Neural cell (in vitro differentiated cells): ENCODE measurements around the gene ZSWIM5. TPM values are rescaled to one million over a fixed set of nuclear protein-coding genes. Genes with fewer than 3 reads are reported as not detected.
"Not testable (repeated sequence)": the region's sequence is repeated elsewhere in the genome, so short reads cannot be mapped to it uniquely, and the experiment has no call there.

Experiments
- H2AFZ ChIP-seq: fragments of 200-600, 300-800 bp; sonication (generic), shearing (Covaris generic); 2 replicates; pipeline ENCODE4 v1.6.0; 2014; ENCODE audit warnings: low read depth, mild to moderate bottlenecking, antibody characterized with exemption, low read length, moderate library complexity
- H3F3A ChIP-seq: fragments of 200-600 bp; shearing (Covaris generic); 2 replicates; pipeline ENCODE4 v1.6.1; 2016; ENCODE audit warnings: mild to moderate bottlenecking, moderate library complexity, mixed read lengths, antibody characterized with exemption, low read length; ENCODE audit not compliant: insufficient read depth, poor library complexity, severe bottlenecking
- H3K27ac ChIP-seq: fragments of 200-600, 300-800 bp; sonication (generic), shearing (Covaris generic); 2 replicates; pipeline ENCODE4 v1.5.1; 2014; ENCODE audit warnings: mild to moderate bottlenecking, low read length, moderate library complexity
- H3K27me3 ChIP-seq: fragments of 300-800, 200-600 bp; sonication (generic), shearing (Covaris generic); 2 replicates; pipeline ENCODE4 v1.6.0; 2014; ENCODE audit warnings: mild to moderate bottlenecking, low read depth, low read length, moderate library complexity; ENCODE audit not compliant: insufficient read depth
- H3K36me3 ChIP-seq: fragments of 300-800, 200-600 bp; sonication (generic), shearing (Covaris generic); 2 replicates; pipeline ENCODE4 v1.5.1; 2014; ENCODE audit warnings: mild to moderate bottlenecking, antibody characterized with exemption, low read length, moderate library complexity; ENCODE audit not compliant: insufficient read depth
- H3K4me2 ChIP-seq: fragments of 300-800, 200-600 bp; sonication (generic), shearing (Covaris generic); 2 replicates; pipeline ENCODE4 v1.6.0; 2014; ENCODE audit warnings: mild to moderate bottlenecking, low read length
- H3K4me3 ChIP-seq: fragments of 300-800, 200-600 bp; sonication (generic), shearing (Covaris generic); 2 replicates; pipeline ENCODE4 v1.5.1; 2014; ENCODE audit warnings: mild to moderate bottlenecking, low read length, moderate library complexity
- H3K79me2 ChIP-seq: fragments of 200-600 bp; shearing (Covaris generic); replicated peaks from 2 replicates; pipeline ENCODE4 v1.6.0; 2014; ENCODE audit warnings: mild to moderate bottlenecking, low read length, moderate library complexity; ENCODE audit not compliant: insufficient read depth
- H3K9ac ChIP-seq: fragments of 300-800, 200-600 bp; sonication (generic), shearing (Covaris generic); 2 replicates; pipeline ENCODE4 v1.6.1; 2016; ENCODE audit warnings: mild to moderate bottlenecking, low read length, mixed read lengths
- H3K9me2 ChIP-seq: fragments of 200-600 bp; shearing (Covaris generic); 2 replicates; pipeline ENCODE4 v1.6.1; 2016; ENCODE audit warnings: mild to moderate bottlenecking, low read length, mixed read lengths; ENCODE audit not compliant: insufficient read depth
- H3K9me3 ChIP-seq: fragments of 200-600, 300-800 bp; sonication (generic), shearing (Covaris generic); 2 replicates; pipeline ENCODE4 v1.6.1; 2016; ENCODE audit warnings: mild to moderate bottlenecking, mixed run types, low read length, moderate library complexity, mixed read lengths
- H4K20me1 ChIP-seq: fragments of 200-600 bp; shearing (Covaris generic); 2 replicates; pipeline ENCODE4 v1.6.1; 2016; ENCODE audit warnings: mild to moderate bottlenecking, mixed run types; ENCODE audit not compliant: insufficient read depth
- EP300 ChIP-seq: fragments of 450-650 bp; conservative IDR thresholded peaks from 2 replicates; pipeline ENCODE4 v1.6.1; 2014; ENCODE audit warnings: antibody characterized with exemption, mild to moderate bottlenecking, moderate library complexity; ENCODE audit not compliant: poor library complexity, severe bottlenecking
- EZH2 ChIP-seq: fragments of 200-600, 300-800 bp; shearing (Covaris generic), sonication (generic); IDR thresholded peaks from 2 replicates; pipeline ENCODE4 v1.6.1; 2014; ENCODE audit warnings: antibody characterized with exemption, low read length, borderline replicate concordance, mild to moderate bottlenecking; ENCODE audit not compliant: insufficient read depth, poor library complexity, severe bottlenecking
- MXI1 ChIP-seq: fragments of 450-650 bp; conservative IDR thresholded peaks from 2 replicates; pipeline ENCODE4 v1.6.1; 2014; ENCODE audit warnings: antibody characterized with exemption, mild to moderate bottlenecking; ENCODE audit not compliant: poor library complexity, severe bottlenecking
- POLR2AphosphoS5 ChIP-seq: IDR thresholded peaks from 2 replicates; pipeline ENCODE4 v1.6.1; 2012
- RAD21 ChIP-seq: fragments of 450-650 bp; conservative IDR thresholded peaks from 2 replicates; pipeline ENCODE4 v1.6.1; 2014; ENCODE audit warnings: antibody characterized with exemption, mild to moderate bottlenecking, moderate library complexity
- SMC3 ChIP-seq: fragments of 450-650 bp; conservative IDR thresholded peaks from 2 replicates; pipeline ENCODE4 v1.6.1; 2014; ENCODE audit warnings: antibody characterized with exemption, mild to moderate bottlenecking, moderate library complexity; ENCODE audit not compliant: poor library complexity
- TAF1 ChIP-seq: IDR thresholded peaks from 2 replicates; pipeline ENCODE4 v1.6.1; 2012; ENCODE audit warnings: low read depth
- polyA plus RNA-seq: library from polyadenylated mRNA; depleted of rRNA; stranded (reverse); fragments of >200 nt; gene quantifications from 2 replicates; pipeline ENCODE4 v1.2.3, GENCODE V29; 2014
- TF ChIP-seq, protein P1 (sequence below): IDR thresholded peaks from 2 replicates; pipeline ENCODE4 v1.6.1; 2012; ENCODE audit warnings: borderline replicate concordance
- TF ChIP-seq, protein P2 (sequence below): fragments of 450-650 bp; IDR thresholded peaks from 2 replicates; pipeline ENCODE4 v1.5.1; 2014; ENCODE audit warnings: antibody characterized with exemption, mild to moderate bottlenecking, moderate library complexity; ENCODE audit not compliant: poor library complexity, severe bottlenecking

Gene ZSWIM5
- polyA plus RNA-seq, 1 donor from 2014 or later: 27.2 TPM

DNA sequence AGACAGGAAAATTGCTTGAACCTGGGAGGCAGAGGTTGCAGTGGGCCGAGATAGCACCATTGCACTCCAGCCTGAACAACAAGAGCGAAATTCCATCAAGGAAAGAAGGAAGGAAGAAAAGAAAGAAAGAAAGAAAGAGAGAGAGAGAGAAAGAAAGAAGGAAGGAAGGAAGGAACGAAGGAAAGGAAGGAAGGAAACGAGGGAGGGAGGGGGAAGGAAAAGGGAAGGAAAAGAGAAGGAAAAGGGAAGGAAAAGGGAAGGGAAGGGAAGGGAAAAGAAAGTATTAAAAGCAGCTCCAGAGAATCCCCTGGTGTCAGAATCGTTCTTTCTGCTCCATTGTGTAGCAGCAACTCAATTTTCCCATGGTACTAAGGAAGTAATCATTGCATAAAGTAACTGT is 19.2 kb upstream of the ZSWIM5 start:
- H3K79me2 ChIP-seq: no peaks in the 10 kb centered on the region
- no peak overlapping the region for H3K9ac ChIP-seq
- no peaks in the 10 kb centered on the region for H3K36me3 ChIP-seq
- H3K9me3 ChIP-seq: no peaks in the 10 kb centered on the region
- TF ChIP-seq POLR2AphosphoS5: no peak
- TF ChIP-seq, protein P1, sequence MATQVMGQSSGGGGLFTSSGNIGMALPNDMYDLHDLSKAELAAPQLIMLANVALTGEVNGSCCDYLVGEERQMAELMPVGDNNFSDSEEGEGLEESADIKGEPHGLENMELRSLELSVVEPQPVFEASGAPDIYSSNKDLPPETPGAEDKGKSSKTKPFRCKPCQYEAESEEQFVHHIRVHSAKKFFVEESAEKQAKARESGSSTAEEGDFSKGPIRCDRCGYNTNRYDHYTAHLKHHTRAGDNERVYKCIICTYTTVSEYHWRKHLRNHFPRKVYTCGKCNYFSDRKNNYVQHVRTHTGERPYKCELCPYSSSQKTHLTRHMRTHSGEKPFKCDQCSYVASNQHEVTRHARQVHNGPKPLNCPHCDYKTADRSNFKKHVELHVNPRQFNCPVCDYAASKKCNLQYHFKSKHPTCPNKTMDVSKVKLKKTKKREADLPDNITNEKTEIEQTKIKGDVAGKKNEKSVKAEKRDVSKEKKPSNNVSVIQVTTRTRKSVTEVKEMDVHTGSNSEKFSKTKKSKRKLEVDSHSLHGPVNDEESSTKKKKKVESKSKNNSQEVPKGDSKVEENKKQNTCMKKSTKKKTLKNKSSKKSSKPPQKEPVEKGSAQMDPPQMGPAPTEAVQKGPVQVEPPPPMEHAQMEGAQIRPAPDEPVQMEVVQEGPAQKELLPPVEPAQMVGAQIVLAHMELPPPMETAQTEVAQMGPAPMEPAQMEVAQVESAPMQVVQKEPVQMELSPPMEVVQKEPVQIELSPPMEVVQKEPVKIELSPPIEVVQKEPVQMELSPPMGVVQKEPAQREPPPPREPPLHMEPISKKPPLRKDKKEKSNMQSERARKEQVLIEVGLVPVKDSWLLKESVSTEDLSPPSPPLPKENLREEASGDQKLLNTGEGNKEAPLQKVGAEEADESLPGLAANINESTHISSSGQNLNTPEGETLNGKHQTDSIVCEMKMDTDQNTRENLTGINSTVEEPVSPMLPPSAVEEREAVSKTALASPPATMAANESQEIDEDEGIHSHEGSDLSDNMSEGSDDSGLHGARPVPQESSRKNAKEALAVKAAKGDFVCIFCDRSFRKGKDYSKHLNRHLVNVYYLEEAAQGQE: no peak
- no peaks in the 10 kb centered on the region for H3K27me3 ChIP-seq
- H3K9me2 ChIP-seq: no peaks in the 10 kb centered on the region
- no peak overlapping the region for H3K4me3 ChIP-seq
- H2AFZ ChIP-seq: no peak overlapping the region
- no peaks in the 10 kb centered on the region for H3F3A ChIP-seq
- H4K20me1 ChIP-seq: no peaks in the 10 kb centered on the region
- H3K4me2 ChIP-seq: no peak overlapping the region
- no peak overlapping the region for H3K27ac ChIP-seq

DNA sequence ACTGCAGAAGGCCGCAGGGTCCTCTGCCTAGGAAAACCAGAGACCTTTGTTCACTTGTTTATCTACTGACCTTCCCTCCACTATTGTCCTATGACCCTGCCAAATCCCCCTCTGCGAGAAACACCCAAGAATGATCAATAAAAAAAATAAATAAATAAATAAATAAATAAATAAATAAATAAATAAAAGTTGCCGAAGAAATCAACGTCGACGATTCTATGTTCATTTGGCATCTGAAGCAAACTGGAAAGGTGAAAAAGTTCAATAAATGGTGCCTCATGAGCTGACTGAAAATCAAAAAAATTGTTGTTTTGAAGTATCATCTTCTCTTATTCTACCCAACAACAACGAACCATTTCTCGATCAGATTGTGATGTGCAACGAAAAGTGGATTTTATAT is 17.3 kb upstream of the ZSWIM5 start:
- H3K9ac ChIP-seq, H3K27ac ChIP-seq, H3K4me2 ChIP-seq, H4K20me1 ChIP-seq, H3K27me3 ChIP-seq, H3F3A ChIP-seq, H3K9me2 ChIP-seq, H3K36me3 ChIP-seq, H3K79me2 ChIP-seq, H2AFZ ChIP-seq, H3K4me3 ChIP-seq, H3K9me3 ChIP-seq: not testable (repeated sequence)

DNA sequence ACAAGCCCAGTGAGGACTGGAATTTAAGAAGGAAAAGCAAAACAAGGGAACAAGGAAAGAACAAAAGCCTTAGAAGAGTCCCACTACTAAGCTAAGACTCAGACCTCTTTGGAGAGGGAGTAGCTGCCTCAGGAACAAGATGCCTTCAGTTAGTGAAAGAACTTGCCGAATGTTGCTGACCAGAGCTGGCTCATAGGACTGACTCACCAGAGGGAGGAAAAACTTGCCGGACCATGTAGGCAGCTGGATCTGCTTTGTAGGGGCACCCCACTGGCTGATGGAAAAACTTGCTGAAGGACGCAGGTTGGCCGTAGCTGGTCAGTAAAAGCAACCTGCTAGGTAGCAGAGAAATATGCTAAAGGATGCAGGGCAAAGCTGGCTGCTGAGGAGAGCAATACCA is 15.3 kb upstream of the ZSWIM5 start:
- Histone ChIP-seq H3K27me3 (no peaks in the 10 kb centered on the region), H3K9me3 (no peaks in the 10 kb centered on the region), H3K36me3 (no peaks in the 10 kb centered on the region), H4K20me1 (no peaks in the 10 kb centered on the region), H2AFZ (no peak overlapping the region), H3K27ac (no peak overlapping the region), H3K4me2 (no peak overlapping the region), H3K4me3 (no peak overlapping the region), H3F3A (no peaks in the 10 kb centered on the region), H3K9me2 (no peaks in the 10 kb centered on the region), H3K79me2 (no peaks in the 10 kb centered on the region), H3K9ac (no peak overlapping the region)
- no peak for TF ChIP-seq TAF1
- no peak for TF ChIP-seq EP300
- TF ChIP-seq EZH2: no peak

DNA sequence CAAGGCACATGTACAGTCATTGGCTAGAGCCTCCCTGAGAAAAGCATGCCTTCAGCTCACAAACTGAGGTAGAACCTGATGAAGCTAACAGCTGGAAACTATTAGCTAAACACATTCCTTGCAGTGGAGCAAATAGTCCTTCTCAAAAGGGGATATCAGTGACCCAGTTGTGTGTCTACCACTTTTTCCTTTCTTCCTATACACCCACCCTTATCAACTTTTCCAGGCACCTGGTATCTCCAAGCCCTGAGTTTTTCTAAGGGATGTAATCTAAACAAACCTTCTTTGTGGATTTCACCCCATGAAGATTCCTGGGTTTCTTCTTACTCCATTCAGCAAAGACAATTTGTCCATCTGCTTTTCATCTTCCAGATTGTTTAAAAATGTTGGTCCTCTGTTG is 10.5 kb upstream of the ZSWIM5 start:
- Histone ChIP-seq H2AFZ (no peak overlapping the region), H3K79me2 (no peaks in the 10 kb centered on the region), H3K27me3 (no peaks in the 10 kb centered on the region), H3K4me2 (no peak overlapping the region), H3K27ac (no peak overlapping the region), H3K4me3 (no peak overlapping the region), H4K20me1 (no peaks in the 10 kb centered on the region), H3K9ac (no peak overlapping the region), H3K36me3 (no peaks in the 10 kb centered on the region), H3K9me3 (no peaks in the 10 kb centered on the region), H3F3A (no peaks in the 10 kb centered on the region), H3K9me2 (no peaks in the 10 kb centered on the region)
- no peak for TF ChIP-seq EZH2
- TF ChIP-seq, protein P2, sequence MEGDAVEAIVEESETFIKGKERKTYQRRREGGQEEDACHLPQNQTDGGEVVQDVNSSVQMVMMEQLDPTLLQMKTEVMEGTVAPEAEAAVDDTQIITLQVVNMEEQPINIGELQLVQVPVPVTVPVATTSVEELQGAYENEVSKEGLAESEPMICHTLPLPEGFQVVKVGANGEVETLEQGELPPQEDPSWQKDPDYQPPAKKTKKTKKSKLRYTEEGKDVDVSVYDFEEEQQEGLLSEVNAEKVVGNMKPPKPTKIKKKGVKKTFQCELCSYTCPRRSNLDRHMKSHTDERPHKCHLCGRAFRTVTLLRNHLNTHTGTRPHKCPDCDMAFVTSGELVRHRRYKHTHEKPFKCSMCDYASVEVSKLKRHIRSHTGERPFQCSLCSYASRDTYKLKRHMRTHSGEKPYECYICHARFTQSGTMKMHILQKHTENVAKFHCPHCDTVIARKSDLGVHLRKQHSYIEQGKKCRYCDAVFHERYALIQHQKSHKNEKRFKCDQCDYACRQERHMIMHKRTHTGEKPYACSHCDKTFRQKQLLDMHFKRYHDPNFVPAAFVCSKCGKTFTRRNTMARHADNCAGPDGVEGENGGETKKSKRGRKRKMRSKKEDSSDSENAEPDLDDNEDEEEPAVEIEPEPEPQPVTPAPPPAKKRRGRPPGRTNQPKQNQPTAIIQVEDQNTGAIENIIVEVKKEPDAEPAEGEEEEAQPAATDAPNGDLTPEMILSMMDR: no peak
- no peak for TF ChIP-seq POLR2AphosphoS5
- TF ChIP-seq, protein P1: no peak
- TF ChIP-seq RAD21: no peak
- TF ChIP-seq SMC3: no peak
- no peak for TF ChIP-seq TAF1
- no peak for TF ChIP-seq MXI1
- TF ChIP-seq EP300: no peak
